ENCODE data around the gene RARS1. TPM values are rescaled to one million over a fixed set of nuclear protein-coding genes. Genes with fewer than 3 reads are reported as not detected.
"Not testable (repeated sequence)": the region's sequence is repeated elsewhere in the genome, so short reads cannot be mapped to it uniquely, and the experiment has no call there.

RARS1 gene
- total RNA-seq, 1 donor from 2014 or later, result 56.6 TPM

- no peak for TF ChIP-seq CTCF (IDR thresholded peaks at IDR 0.05)
- DNase-seq (no peak), ATAC-seq (no peak)
- H3K27me3 ChIP-seq, result peaks cover 46% of the 10 kb centered on the region
- H3K27ac ChIP-seq, result no peak overlapping the region
- no peaks in the 10 kb centered on the region for H3K4me1 ChIP-seq
- no peaks in the 10 kb centered on the region for H3K9me3 ChIP-seq
- intact Hi-C loops (cut with DNase I), result no loop called here
- H3K4me3 ChIP-seq, result no peak overlapping the region
- H3K36me3 ChIP-seq, result no peaks in the 10 kb centered on the region
Measured at GRCh38 chr5:168530621-168531150, 44.4 kb downstream of the RARS1 start.

- Histone ChIP-seq H3K4me3 (no peak overlapping the region), H3K9me3 (no peaks in the 10 kb centered on the region), H3K27me3 (peaks cover 46% of the 10 kb centered on the region), H3K36me3 (no peaks in the 10 kb centered on the region), H3K4me1 (no peaks in the 10 kb centered on the region), H3K27ac (no peak overlapping the region)
- ATAC-seq, result no peak
- no peak for DNase-seq
- TF ChIP-seq CTCF (IDR thresholded peaks at IDR 0.05), result no peak
- intact Hi-C loops (cut with DNase I), result no loop called here
Measured at GRCh38 chr5:168531191-168531590, 44.9 kb downstream of the RARS1 start.

- H3K4me3 ChIP-seq, result no peak overlapping the region
- no peak for TF ChIP-seq CTCF (IDR thresholded peaks at IDR 0.05)
- no peaks in the 10 kb centered on the region for H3K9me3 ChIP-seq
- DNase-seq, result no peak
- no peak overlapping the region for H3K27ac ChIP-seq
- no peaks in the 10 kb centered on the region for H3K36me3 ChIP-seq
- peaks cover 46% of the 10 kb centered on the region for H3K27me3 ChIP-seq
- no peaks in the 10 kb centered on the region for H3K4me1 ChIP-seq
- intact Hi-C loops (cut with DNase I), result no loop called here
- no peak for ATAC-seq
Measured at GRCh38 chr5:168531987-168532864, 46.0 kb downstream of the RARS1 start.

- H3K4me3 ChIP-seq; H3K36me3 ChIP-seq; ATAC-seq; H3K27ac ChIP-seq; H3K4me1 ChIP-seq; DNase-seq; H3K9me3 ChIP-seq; intact Hi-C loops (cut with DNase I): not testable (repeated sequence)
- peaks cover 37% of the 10 kb centered on the region for H3K27me3 ChIP-seq
Measured at GRCh38 chr5:168534351-168534750, 48.1 kb downstream of the RARS1 start.

- H3K27me3 ChIP-seq, result peaks cover 12% of the 10 kb centered on the region
- DNase-seq, result no peak
- no peak for TF ChIP-seq CTCF (IDR thresholded peaks at IDR 0.05)
- H3K4me3 ChIP-seq, result no peak overlapping the region
- H3K36me3 ChIP-seq, result no peaks in the 10 kb centered on the region
- no peaks in the 10 kb centered on the region for H3K4me1 ChIP-seq
- no peak overlapping the region for H3K27ac ChIP-seq
- no peak for ATAC-seq
- H3K9me3 ChIP-seq, result no peaks in the 10 kb centered on the region
- intact Hi-C loops (cut with DNase I), result no loop called here
Measured at GRCh38 chr5:168537176-168537575, 50.9 kb downstream of the RARS1 start.

GRCh38 chr5:168549554-168549953 lies 63.3 kb downstream of the RARS1 start:
- no peaks in the 10 kb centered on the region for H3K4me1 ChIP-seq
- intact Hi-C loops (cut with DNase I), result no loop called here

More at GRCh38 chr5:168549554-168549953, 63.3 kb downstream of the RARS1 start:
- no peak for TF ChIP-seq CTCF (IDR thresholded peaks at IDR 0.05)
- no peak for DNase-seq
- Histone ChIP-seq H3K9me3 (no peaks in the 10 kb centered on the region), H3K27ac (no peak overlapping the region), H3K4me3 (no peak overlapping the region), H3K36me3 (peaks cover 25% of the 10 kb centered on the region), H3K27me3 (no peaks in the 10 kb centered on the region)
- no peak for ATAC-seq

Measured in upper lobe of right lung (tissue), 1 donor.